ENCODE data around the gene CCDC6. TPM values are rescaled to one million over a fixed set of nuclear protein-coding genes. Genes with fewer than 3 reads are reported as not detected.

The CCDC6 gene
- total and polyA plus RNA-seq, 2 of the 8 experiments (the other 6 are each of a cell fraction or from before 2014, with no cell fraction given), result 42.2 to 74.4 TPM

GRCh38 chr10:59851864-59852263 is 54.5 kb downstream of the CCDC6 start (continued):
- no peak for TF ChIP-seq CHD7 (IDR thresholded peaks at IDR 0.05; ENCODE audit: insufficient replicate concordance, low read length)
- no peak for TF ChIP-seq CTCF (IDR thresholded peaks at IDR 0.05; ENCODE audit: control extremely low read depth in 1 of 3, insufficient read depth in 1 of 3, low read depth in 1 of 3, low read length in 3 of 3)
- TF ChIP-seq USF2 (IDR thresholded peaks at IDR 0.05; ENCODE audit: low read length), result no peak
- TF ChIP-seq POLR2AphosphoS5 (IDR thresholded peaks at IDR 0.05; ENCODE audit: low read depth, low read length), result no peak
- no peak for TF ChIP-seq SAP30 (IDR thresholded peaks at IDR 0.05; ENCODE audit: insufficient read depth, insufficient replicate concordance, low read length)
- TF ChIP-seq POLR2A (IDR thresholded peaks at IDR 0.05; ENCODE audit: control extremely low read depth in 1 of 2, low read depth in 2 of 2, low read length in 2 of 2), result no peak
- no peak for TF ChIP-seq HDAC2 (IDR thresholded peaks at IDR 0.05; ENCODE audit: borderline replicate concordance in 1 of 2, low read depth in 2 of 2, low read length in 2 of 2)
- TF ChIP-seq CBX5 (IDR thresholded peaks at IDR 0.05; ENCODE audit: low read depth, low read length), result no peak

All from H1 (cell line).